Astrocyte (in vitro differentiated cells and primary cell): ENCODE results near the gene RALGPS2.

Experiments
- EZH2 ChIP-seq: IDR thresholded peaks from 2 replicates; pipeline ENCODE4 v1.6.1; 2012; ENCODE audit warnings: mild to moderate bottlenecking, low read length, inconsistent platforms; ENCODE audit not compliant: insufficient read depth
- TF ChIP-seq, protein P1 (sequence below): IDR thresholded peaks from 2 replicates; pipeline ENCODE4 v1.5.1; 2011; ENCODE audit warnings: low read depth, mild to moderate bottlenecking, inconsistent platforms, low read length, moderate library complexity; ENCODE audit not compliant: insufficient read depth

- TF ChIP-seq, protein P1, sequence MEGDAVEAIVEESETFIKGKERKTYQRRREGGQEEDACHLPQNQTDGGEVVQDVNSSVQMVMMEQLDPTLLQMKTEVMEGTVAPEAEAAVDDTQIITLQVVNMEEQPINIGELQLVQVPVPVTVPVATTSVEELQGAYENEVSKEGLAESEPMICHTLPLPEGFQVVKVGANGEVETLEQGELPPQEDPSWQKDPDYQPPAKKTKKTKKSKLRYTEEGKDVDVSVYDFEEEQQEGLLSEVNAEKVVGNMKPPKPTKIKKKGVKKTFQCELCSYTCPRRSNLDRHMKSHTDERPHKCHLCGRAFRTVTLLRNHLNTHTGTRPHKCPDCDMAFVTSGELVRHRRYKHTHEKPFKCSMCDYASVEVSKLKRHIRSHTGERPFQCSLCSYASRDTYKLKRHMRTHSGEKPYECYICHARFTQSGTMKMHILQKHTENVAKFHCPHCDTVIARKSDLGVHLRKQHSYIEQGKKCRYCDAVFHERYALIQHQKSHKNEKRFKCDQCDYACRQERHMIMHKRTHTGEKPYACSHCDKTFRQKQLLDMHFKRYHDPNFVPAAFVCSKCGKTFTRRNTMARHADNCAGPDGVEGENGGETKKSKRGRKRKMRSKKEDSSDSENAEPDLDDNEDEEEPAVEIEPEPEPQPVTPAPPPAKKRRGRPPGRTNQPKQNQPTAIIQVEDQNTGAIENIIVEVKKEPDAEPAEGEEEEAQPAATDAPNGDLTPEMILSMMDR = no peak
- no peak for TF ChIP-seq EZH2
These were observed 196.5 kb downstream of the RALGPS2 start for GRCh38 chr1:178921499-178921898.
